K562 (cell line): ENCODE measurements around the gene ZNF512B. TPM values are rescaled to one million over a fixed set of nuclear protein-coding genes. Genes with fewer than 3 reads are reported as not detected.

Experiments
- AFF1 ChIP-seq, 2 experiments: fragments of 450-650 bp; IDR thresholded peaks; 2 replicates each; pipeline ENCODE4 v1.6.1; 2018; ENCODE audit warnings: mild to moderate bottlenecking in 2 of 2, low read depth in 1 of 2; ENCODE audit not compliant: partially characterized antibody in 2 of 2
- ASH1L ChIP-seq: fragments of 450-650 bp; IDR thresholded peaks from 2 replicates; pipeline ENCODE4 v1.6.1; 2018; ENCODE audit warnings: borderline replicate concordance, mild to moderate bottlenecking, low read depth; ENCODE audit not compliant: partially characterized antibody
- ATF1 ChIP-seq, 2 experiments: fragments of 450-650 bp in 1 of 2; IDR thresholded peaks; 2 replicates each; pipeline ENCODE4 v1.6.1; 2016; ENCODE audit warnings: missing compliant biosample characterization in 1 of 2, missing genetic modification characterization in 1 of 2
- BDP1 ChIP-seq: IDR thresholded peaks from 3 replicates; pipeline ENCODE4 v1.6.1; 2011; ENCODE audit not compliant: insufficient read length, insufficient read depth
- CHD1 ChIP-seq: fragments of 200-600 bp; sonication (generic); IDR thresholded peaks from one replicate; pipeline ENCODE4 v1.6.1; 2012; ENCODE audit warnings: mild to moderate bottlenecking, moderate library complexity, low read length, inconsistent platforms
- GATA2 ChIP-seq: sonication (generic); formaldehyde crosslinking; IDR thresholded peaks from 2 replicates; pipeline ENCODE4 v1.4.0; 2020; ENCODE audit warnings: mild to moderate bottlenecking, missing genetic modification reagents
- KLF13 ChIP-seq: fragments of 450-650 bp; IDR thresholded peaks from 2 replicates; pipeline ENCODE4 v1.6.1; 2016; ENCODE audit warnings: missing genetic modification characterization, low read depth, mild to moderate bottlenecking, missing compliant biosample characterization, moderate library complexity, borderline replicate concordance
- KLF6 ChIP-seq: fragments of 250-450 bp; sonication (Bioruptor Pico); IDR thresholded peaks from 2 replicates; pipeline ENCODE4 v1.4.0; 2020; ENCODE audit warnings: mild to moderate bottlenecking, moderate library complexity, borderline replicate concordance
- MTA1 ChIP-seq: fragments of 450-650 bp; IDR thresholded peaks from 2 replicates; pipeline ENCODE4 v1.6.1; 2017; ENCODE audit warnings: borderline replicate concordance
- PHF21A ChIP-seq: fragments of 450-650 bp; IDR thresholded peaks from 2 replicates; pipeline ENCODE4 v1.6.1; 2017; ENCODE audit warnings: low read depth, borderline replicate concordance
- RBM25 ChIP-seq: fragments of 200-400 bp; formaldehyde crosslinking; IDR thresholded peaks from 2 replicates; pipeline ENCODE4 v1.6.1; 2018; ENCODE audit warnings: low read length, low read depth, moderate library complexity; ENCODE audit not compliant: severe bottlenecking
- SNIP1 ChIP-seq: fragments of 450-650 bp; IDR thresholded peaks from 2 replicates; pipeline ENCODE4 v1.7.1; 2017; ENCODE audit warnings: low read depth, mild to moderate bottlenecking
- TAL1 ChIP-seq: fragments of 450-650 bp; IDR thresholded peaks from 2 replicates; pipeline ENCODE4 v1.6.1; 2016; ENCODE audit warnings: mild to moderate bottlenecking
- XRCC5 ChIP-seq: fragments of 200-400 bp; formaldehyde crosslinking; IDR thresholded peaks from 2 replicates; pipeline ENCODE4 v1.6.1; 2017; ENCODE audit warnings: low read depth, mild to moderate bottlenecking, low read length
- ZNF143 ChIP-seq: sonication (generic); formaldehyde crosslinking; IDR thresholded peaks from 2 replicates; pipeline ENCODE4 v1.9.0; 2022; ENCODE audit warnings: mild to moderate bottlenecking, missing genetic modification reagents
- ZNF785 ChIP-seq: fragments of 250-450 bp; sonication (Bioruptor Pico); IDR thresholded peaks from 2 replicates; pipeline ENCODE4 v1.4.0; 2020; ENCODE audit warnings: mild to moderate bottlenecking
- ZSCAN32 ChIP-seq: fragments of 450-650 bp; formaldehyde crosslinking; IDR thresholded peaks from 2 replicates; pipeline ENCODE4 v1.4.0; 2020; ENCODE audit warnings: mild to moderate bottlenecking, moderate library complexity
- polyA plus RNA-seq, 8 experiments: library from polyadenylated mRNA; depleted of rRNA in 4 of 8; stranded (reverse) in 5 of 8; unstranded in 3 of 8; fragments of >200 nt; fragmentation: Nextera tagmentation in 2 of 8; fragmentation: Illumina TruSeq in 1 of 8; extraction: Ambion mirVana in 2 of 8; extraction: Trizol in 1 of 8; gene quantifications; 2 replicates each; pipeline versions ENCODE4 v1.2.1 to v1.2.3, GENCODE V29; 2011 to 2014; ENCODE audit warnings: inconsistent platforms in 1 of 8, missing spikeins in 1 of 8
- total RNA-seq, 7 experiments: library from RNA; depleted of rRNA in 6 of 7; stranded (reverse); fragments of >200 nt in 6 of 7; fragmentation: Illumina TruSeq in 2 of 7; extraction: Trizol in 2 of 7; gene quantifications; 2 replicates each; pipeline versions ENCODE4 v1.2.1 to v1.2.3, GENCODE V29; 2011 to 2021; ENCODE audit warnings: low replicate concordance in 1 of 7
- TF ChIP-seq, protein P1 (sequence below): fragments of 250-450 bp; sonication (Bioruptor Pico); IDR thresholded peaks from 2 replicates; pipeline ENCODE4 v1.8.0; 2022; ENCODE audit warnings: moderate library complexity, mild to moderate bottlenecking, inconsistent platforms

The ZNF512B gene
- total and polyA plus RNA-seq, 9 of the 15 experiments (the other 6 are each of a cell fraction or from before 2014, with no cell fraction given), result 0.01 to 27.8 (median 8.2) TPM

- peak in 1 of 2 experiments; percentile 42 for TF ChIP-seq AFF1 (IDR thresholded peaks at IDR 0.05; ENCODE audit: low read depth in 1 of 2, partially characterized antibody in 2 of 2)
- TF ChIP-seq MTA1, result peak; percentile 98
- TF ChIP-seq BDP1, result no peak
- no peak; the same call in 1 of the 2 replicates for TF ChIP-seq SNIP1
- TF ChIP-seq ZSCAN32 (CRISPR knock-in tag), result no peak
- no peak for TF ChIP-seq RBM25
- no peak for TF ChIP-seq CHD1
- no peak for TF ChIP-seq ZNF785 (CRISPR knock-in tag)
- peak; percentile 85 for TF ChIP-seq ATF1 (CRISPR knock-in tag; IDR thresholded peaks at IDR 0.05)
- TF ChIP-seq ATF1 (tag; IDR thresholded peaks at IDR 0.05), result peak; percentile 99
- no peak; the same call in 1 of the 2 replicates for TF ChIP-seq ZNF143 (CRISPR knock-in tag)
- no peak for TF ChIP-seq TAL1
- TF ChIP-seq GATA2, result no peak
- TF ChIP-seq, protein P1, sequence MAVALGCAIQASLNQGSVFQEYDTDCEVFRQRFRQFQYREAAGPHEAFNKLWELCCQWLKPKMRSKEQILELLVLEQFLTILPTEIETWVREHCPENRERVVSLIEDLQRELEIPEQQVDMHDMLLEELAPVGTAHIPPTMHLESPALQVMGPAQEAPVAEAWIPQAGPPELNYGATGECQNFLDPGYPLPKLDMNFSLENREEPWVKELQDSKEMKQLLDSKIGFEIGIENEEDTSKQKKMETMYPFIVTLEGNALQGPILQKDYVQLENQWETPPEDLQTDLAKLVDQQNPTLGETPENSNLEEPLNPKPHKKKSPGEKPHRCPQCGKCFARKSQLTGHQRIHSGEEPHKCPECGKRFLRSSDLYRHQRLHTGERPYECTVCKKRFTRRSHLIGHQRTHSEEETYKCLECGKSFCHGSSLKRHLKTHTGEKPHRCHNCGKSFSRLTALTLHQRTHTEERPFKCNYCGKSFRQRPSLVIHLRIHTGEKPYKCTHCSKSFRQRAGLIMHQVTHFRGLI (CRISPR knock-in tag), result no peak
- TF ChIP-seq PHF21A, result no peak
- TF ChIP-seq XRCC5, result peak; percentile 83; the same call in 1 of the 2 replicates
- peak; percentile 61; the same call in 1 of the 2 replicates for TF ChIP-seq KLF13 (tag)
- TF ChIP-seq KLF6 (CRISPR knock-in tag), result no peak
- TF ChIP-seq ASH1L, result no peak
These were observed 11.3 kb upstream of the ZNF512B start, which contains the start of gene PRPF6 (continued) for GRCh38 chr20:63980806-63981728.
